Activated CD8-positive, alpha-beta T cell treated with anti-CD3 and anti-CD28 coated beads for 36 hours (primary cell): ENCODE results near the gene TEX264. TPM values are rescaled to one million over a fixed set of nuclear protein-coding genes. Genes with fewer than 3 reads are reported as not detected.
A peak's percentile ranks its signal among the peaks of the same experiment; 100 is the strongest.

Source experiments
- ATAC-seq: fragments of 200-7000 bp; cut with Tn5 transposase; one replicate; pipeline ENCODE4 v1.10.0; 2021; ENCODE audit warnings: mild to moderate bottlenecking, moderate library complexity
- CTCF ChIA-PET: fragments of 350-600 bp; sonication (Branson Sonifier 250); formaldehyde crosslinking; loops from one replicate; lab custom pipeline; 2021; ENCODE audit warnings: antibody characterized with exemption; lab: Charles Lee
- POLR2A ChIA-PET: fragments of 350-600 bp; sonication (Branson Sonifier 250); formaldehyde crosslinking; loops from one replicate; lab custom pipeline; 2021; ENCODE audit warnings: antibody characterized with exemption; lab: Charles Lee
- DNase-seq: peaks from one replicate; pipeline ENCODE4 v3.0.0-alpha.2; 2020
- H3K27ac Mint-ChIP-seq: one replicate; pipeline ENCODE4 v1.8.0; 2021; ENCODE audit warnings: mild to moderate bottlenecking, mixed read lengths
- H3K27me3 Mint-ChIP-seq: one replicate; pipeline ENCODE4 v1.8.0; 2021; ENCODE audit warnings: mixed read lengths
- H3K36me3 Mint-ChIP-seq: one replicate; pipeline ENCODE4 v1.8.0; 2021; ENCODE audit warnings: low read depth, mixed read lengths
- H3K4me1 Mint-ChIP-seq: one replicate; pipeline ENCODE4 v1.8.0; 2021; ENCODE audit warnings: low read depth, mixed read lengths
- H3K4me3 Mint-ChIP-seq: one replicate; pipeline ENCODE4 v1.8.0; 2021; ENCODE audit warnings: mild to moderate bottlenecking, moderate library complexity, mixed read lengths
- H3K9me3 Mint-ChIP-seq: one replicate; pipeline ENCODE4 v1.8.0; 2021; ENCODE audit warnings: mixed read lengths
- CTCF ChIP-seq: fragments of 200-600 bp; IDR thresholded peaks from one replicate; pipeline ENCODE4 v1.8.0; 2022; ENCODE audit warnings: antibody characterized with exemption, mild to moderate bottlenecking
- intact Hi-C: fragments of 100-400 bp; cut with micrococcal nuclease; formaldehyde crosslinking; loops from one replicate; pipeline ENCODE4 v1.10.0; 2022
- total RNA-seq, 2 experiments: library from RNA; stranded (reverse); gene quantifications; one replicate each; pipeline ENCODE4 v1.2.3, GENCODE V29; 2021

TEX264 gene
- total RNA-seq, 2 experiments from 2014 or later = 24.9 to 26.0 TPM

DNA sequence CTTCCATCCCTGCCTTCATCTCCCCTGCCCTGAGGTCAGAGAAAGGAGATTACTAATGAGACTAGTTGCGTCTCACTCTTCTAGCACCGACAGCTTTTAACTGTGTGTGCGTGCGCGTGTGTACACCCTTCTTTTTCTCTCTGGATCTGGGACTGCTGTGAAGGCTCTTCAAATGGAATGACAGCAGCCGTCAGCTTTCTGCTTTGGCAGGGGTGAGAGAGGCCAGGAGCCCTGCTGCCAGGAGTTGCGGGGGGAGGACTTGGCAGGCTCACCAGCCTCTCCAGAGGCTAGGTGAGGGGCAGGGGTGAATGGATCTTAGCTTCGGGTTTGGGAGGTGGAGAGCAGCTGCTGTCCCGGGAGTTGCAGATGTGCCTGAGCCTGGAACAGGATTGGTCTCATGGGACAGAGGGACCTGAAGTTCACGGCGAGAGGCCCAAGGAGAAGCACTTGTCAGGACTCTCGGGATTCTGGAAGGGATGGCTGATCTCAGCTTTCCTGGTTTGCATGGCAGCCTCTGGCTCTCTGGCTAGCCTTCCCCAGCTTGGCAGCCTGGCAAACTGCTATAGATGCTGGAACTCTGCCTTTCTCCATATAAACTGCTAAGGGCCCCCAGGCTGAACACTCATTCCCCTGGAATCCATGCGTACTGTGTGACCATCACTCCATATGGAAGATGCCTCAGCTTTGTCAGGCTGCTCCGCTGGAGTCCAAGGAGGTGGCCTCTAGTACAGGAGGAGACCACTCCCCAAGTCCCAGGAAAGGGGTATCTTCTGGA lies 16.6 kb downstream of the TEX264 start:
- no peak overlapping the region for H3K4me3 Mint-ChIP-seq
- H3K27ac Mint-ChIP-seq = peak overlapping the region; percentile 88
- intact Hi-C loops = loop anchor here (10.0 kb wide), 1 partner anchor 303 kb away; the partner anchor contains the start of gene MANF
- H3K4me1 Mint-ChIP-seq = peaks cover 52% of the 10 kb centered on the region
- no peak for DNase-seq
- H3K9me3 Mint-ChIP-seq = no peaks in the 10 kb centered on the region
- ATAC-seq = no peak
- POLR2A ChIA-PET = interaction anchor here (0.6 to 1.4 kb wide), 2 partner anchors 187 to 304 kb away, joined by 3 to 5 read pairs; no protein-coding TSS in a partner anchor
- H3K27me3 Mint-ChIP-seq = no peaks in the 10 kb centered on the region
- CTCF ChIA-PET = interaction anchor here (1.0 to 10.2 kb wide), 5 partner anchors 15 to 186 kb away, joined by 3 to 161 read pairs (median 4); partner anchors contain the start of gene DCAF1
- H3K36me3 Mint-ChIP-seq = peaks cover 34% of the 10 kb centered on the region
- no peak for TF ChIP-seq CTCF

GRCh38 chr3:51688206-51688600 lies 17.2 kb downstream of the TEX264 start:
- no peak for TF ChIP-seq CTCF
- H3K4me3 Mint-ChIP-seq = no peak overlapping the region

DNA sequence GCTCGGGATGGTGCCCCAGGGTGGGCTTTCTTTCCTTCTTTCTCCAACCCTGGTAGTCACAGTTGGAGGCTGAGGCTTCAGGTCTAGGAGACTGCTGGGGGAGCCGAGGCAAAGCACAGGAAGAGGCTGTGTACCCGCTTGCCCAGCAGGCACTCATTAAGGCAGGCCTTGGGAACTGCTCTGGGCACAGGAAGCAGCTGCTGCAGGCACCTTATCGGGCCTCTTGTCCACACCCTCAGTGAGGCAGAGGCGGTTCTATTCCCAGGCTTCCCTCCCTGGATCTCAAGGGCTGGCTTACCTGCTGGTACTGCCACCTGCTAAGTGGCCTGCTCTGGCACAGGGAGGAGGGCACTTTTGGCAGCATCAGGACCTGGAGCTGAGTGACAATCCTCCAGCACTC lies 20.0 kb downstream of the TEX264 start:
- H3K36me3 Mint-ChIP-seq = peaks cover 21% of the 10 kb centered on the region
- intact Hi-C loops = no loop called here
- H3K4me1 Mint-ChIP-seq = peaks cover 25% of the 10 kb centered on the region
- TF ChIP-seq CTCF = no peak
- no peak for DNase-seq
- CTCF ChIA-PET = no interaction called here
- POLR2A ChIA-PET = interaction anchor here (0.7 kb wide), 1 partner anchor 18 kb away, joined by 3 read pairs; no protein-coding TSS in a partner anchor
- no peak for ATAC-seq
- H3K4me3 Mint-ChIP-seq = no peak overlapping the region
- no peak overlapping the region for H3K27ac Mint-ChIP-seq
- no peaks in the 10 kb centered on the region for H3K9me3 Mint-ChIP-seq
- H3K27me3 Mint-ChIP-seq = no peaks in the 10 kb centered on the region

More at GRCh38 chr3:51688206-51688600, 17.2 kb downstream of the TEX264 start:
- CTCF ChIA-PET = interaction anchor here (1.0 to 10.2 kb wide), 4 partner anchors 19 to 186 kb away, joined by 3 to 161 read pairs (median 14); partner anchors contain the start of gene DCAF1
- intact Hi-C loops = loop anchor here (10.0 kb wide), 1 partner anchor 303 kb away; the partner anchor contains the start of gene MANF
- POLR2A ChIA-PET = interaction anchor here (1.4 kb wide), 1 partner anchor 187 kb away, joined by 5 read pairs; no protein-coding TSS in a partner anchor
- Mint-ChIP-seq H3K27ac (no peak overlapping the region), H3K4me1 (peaks cover 46% of the 10 kb centered on the region), H3K27me3 (no peaks in the 10 kb centered on the region), H3K36me3 (peaks cover 34% of the 10 kb centered on the region), H3K9me3 (no peaks in the 10 kb centered on the region)
- DNase-seq (no peak), ATAC-seq (no peak)

GRCh38 chr3:51691949-51692348 lies 20.9 kb downstream of the TEX264 start:
- DNase-seq = no peak
- H3K36me3 Mint-ChIP-seq = peaks cover 13% of the 10 kb centered on the region
- peaks cover 16% of the 10 kb centered on the region for H3K4me1 Mint-ChIP-seq
- H3K27me3 Mint-ChIP-seq = no peaks in the 10 kb centered on the region
- ATAC-seq = no peak
- ChIA-PET POLR2A (interaction anchor here (1.0 kb wide), 1 partner anchor 10 kb away, joined by 3 read pairs; no protein-coding TSS in a partner anchor), CTCF (interaction anchor here (1.0 to 1.6 kb wide), 2 partner anchors 9 to 22 kb away, joined by 3 to 5 read pairs; no protein-coding TSS in a partner anchor)
- intact Hi-C loops = no loop called here
- H3K4me3 Mint-ChIP-seq = no peak overlapping the region
- H3K9me3 Mint-ChIP-seq = no peaks in the 10 kb centered on the region
- TF ChIP-seq CTCF = no peak
- H3K27ac Mint-ChIP-seq = no peak overlapping the region
